NCI-H2029 (cell line): Measurements from ENCODE around the gene WDR37.
"Not testable (repeated sequence)": the region's sequence is repeated elsewhere in the genome, so short reads cannot be mapped to it uniquely, and the experiment has no call there.

Experiments used
- DNase-seq: peaks from one replicate; lab custom pipeline; 2025; lab: John Stamatoyannopoulos, UW

The WDR37 gene

DNA sequence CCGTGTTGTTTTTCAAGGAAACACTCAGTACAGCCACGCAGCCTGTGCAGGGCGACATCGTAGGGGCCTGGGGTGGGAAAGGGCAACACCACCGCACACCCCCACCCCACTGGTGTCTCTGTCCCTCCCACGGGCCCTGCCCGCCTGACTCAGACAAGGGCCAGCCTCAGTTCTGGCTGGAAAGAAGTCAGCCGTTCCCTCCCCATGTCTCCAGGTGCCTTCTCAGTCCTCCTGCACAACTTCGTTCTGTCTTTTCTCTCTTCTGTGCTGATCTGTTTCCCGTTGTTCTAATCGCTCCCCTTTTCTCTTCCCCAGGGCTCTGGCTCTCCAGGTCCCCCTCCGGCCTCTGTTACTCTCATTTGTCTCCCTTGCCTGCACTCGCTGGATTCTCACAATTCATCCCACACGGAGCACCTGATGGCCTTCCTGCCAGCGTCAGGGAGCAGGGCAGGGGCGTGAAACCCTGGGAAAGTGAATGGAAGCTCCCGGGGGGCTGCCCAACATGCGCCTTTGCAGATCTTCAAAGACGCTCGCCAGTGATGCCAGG is 97.7 kb downstream of the WDR37 start:
- no peak for DNase-seq

DNA sequence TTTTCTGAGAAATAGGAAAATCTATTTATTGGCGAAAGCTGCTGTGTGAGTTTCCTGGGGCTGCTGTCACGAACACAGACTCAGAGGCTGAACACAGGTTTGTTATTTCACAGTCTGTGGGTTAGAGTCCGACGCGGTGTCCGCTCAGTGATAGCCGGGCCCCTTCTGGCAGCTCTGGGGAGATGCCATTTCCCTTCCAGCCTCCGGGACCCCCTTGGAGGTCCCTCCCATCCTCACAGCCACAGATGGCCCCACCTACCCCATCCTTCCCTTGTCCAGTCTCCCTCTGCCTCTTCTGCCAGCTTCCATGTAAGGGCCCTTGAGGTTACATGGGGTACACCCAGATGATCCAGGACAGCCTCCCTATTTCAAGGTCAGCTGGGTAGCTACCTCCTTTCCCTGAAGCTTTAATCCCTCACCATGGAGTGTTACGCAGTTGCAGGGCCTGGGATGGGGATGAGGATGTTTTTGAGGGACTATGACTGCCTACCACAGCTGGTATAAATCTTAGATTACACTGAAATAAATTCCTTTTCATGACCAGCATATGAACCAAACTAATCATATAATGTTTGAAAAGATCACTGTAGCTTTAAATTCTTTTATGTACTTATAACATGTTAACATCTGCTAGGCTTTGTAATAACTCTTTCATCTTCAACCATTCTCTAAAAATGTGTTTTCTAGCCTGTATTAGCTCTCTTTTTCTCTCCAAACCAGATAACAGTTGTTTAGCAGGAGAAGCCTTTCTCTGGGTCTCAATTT is 98.5 kb downstream of the WDR37 start:
- DNase-seq: no peak

DNA sequence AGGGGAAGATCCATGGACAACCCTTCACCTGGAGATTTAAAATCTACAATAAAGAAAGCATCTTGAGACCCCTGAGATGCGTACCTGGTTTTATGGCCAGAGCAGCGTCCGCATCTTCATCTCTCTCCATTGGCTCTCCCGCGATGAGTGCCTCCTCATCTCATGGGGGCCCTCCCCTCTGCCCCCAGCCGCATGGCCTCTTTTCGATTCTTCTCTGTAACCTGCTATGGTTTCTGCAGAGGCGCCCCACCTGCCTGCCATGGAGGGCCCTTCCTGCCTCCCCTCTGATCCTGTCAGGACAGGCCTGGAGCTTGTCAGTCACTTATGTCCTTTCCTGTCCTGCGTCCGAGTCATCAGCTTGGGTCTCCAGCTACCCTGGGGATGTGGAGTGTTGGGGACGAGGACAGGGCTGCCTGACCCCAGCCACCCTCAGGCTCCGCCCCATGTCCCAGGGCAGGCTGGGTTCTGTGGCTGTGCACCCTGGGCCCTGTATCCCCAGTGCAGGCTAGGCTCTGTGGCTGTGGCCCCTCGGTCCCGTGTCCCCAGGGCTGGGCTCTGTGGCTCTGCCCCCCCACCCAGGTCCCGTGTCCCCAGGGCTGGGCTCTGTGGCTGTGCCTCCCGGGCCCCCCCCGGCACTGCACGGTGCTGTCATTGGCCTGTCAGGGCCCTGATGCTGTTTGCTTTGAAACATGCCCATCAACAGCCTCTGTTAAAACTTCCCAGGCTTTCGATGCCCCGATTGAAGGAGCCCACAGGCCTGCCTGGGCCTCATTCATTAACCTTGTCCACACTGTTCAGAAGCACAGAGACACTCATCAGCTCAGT is 99.8 kb downstream of the WDR37 start:
- DNase-seq: no peak

DNA sequence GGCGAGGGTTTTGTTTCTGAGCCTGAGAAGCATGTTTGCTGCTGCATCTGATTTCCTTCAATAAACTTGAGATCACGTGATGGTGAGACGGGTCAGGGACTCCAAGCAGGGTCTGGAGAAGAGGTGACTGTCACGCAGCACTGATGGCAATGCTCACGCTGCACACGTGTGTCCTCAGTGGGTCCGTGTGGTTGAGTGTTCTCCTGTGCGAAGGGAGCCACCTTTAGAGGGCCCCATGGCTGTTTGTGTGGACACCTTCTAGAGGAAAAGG is 100.4 kb downstream of the WDR37 start:
- DNase-seq: no peak

DNA sequence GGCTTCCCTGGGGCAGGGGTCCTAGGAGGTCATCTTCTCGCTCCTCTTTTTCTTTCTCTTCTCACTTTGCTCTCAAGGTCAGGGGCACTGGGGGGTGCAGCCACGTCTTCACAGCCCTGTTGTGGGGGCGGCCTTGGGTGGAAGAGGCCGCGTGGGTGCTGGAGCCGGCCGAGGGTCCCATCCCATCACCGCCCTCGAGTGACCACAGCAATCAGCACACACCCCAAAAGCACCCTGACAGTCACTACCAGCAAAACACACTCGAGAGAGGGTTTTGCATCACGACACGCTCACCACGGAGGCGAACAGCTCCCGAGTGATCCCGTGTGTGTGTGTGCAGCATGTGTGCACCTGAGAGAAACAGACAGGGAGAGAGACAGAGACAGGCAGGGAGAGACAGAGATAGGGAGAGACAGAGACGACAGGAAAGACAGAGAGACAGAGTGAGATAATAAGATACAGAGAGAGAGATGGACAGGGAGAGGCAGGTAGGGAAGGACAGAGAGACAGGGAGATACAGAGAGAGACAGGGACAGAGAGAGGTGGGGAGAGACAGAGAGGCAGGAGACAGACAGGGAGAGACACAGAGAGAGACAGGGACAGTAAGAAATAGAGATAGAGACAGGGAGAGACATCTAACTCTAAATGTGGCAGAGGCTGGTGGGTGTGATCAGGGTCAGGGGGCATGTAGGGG is 100.9 kb downstream of the WDR37 start:
- no peak for DNase-seq

DNA sequence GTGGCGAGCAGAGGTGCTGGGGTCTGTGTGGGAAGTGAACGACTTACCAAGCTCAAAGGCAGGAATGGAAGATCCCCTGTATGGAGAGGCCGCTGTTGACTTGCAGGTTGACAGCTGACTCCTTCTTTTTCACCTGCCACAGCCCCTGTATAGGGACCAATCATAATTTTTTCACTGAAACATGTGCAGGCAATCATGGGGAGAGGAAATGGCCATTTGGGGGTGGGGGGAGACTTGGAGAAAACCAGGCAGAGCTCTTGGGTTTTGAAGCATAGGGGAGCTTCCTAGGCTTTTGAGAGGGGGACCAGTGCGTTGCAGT is 101.4 kb downstream of the WDR37 start:
- no peak for DNase-seq

DNA sequence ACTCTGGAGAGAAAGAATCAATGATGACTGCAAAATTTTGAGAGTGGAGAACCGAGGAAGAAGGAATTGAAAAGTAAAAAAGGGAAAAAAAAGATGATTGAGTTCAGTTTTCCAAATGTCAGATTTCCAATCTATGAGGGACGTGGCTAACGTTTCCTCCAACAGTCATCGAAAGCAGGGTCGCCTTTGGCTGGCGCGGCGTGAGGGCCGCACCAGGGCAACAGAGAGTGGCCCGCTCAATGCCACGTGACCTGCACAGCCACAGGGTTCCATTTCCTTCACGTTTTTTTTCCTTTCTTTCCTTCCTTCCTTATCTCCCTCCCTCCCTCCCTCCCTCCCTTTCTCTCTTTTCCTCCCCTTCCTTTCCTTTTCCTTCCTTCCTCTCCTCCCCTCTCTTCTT is 101.9 kb downstream of the WDR37 start:
- no peak for DNase-seq

DNA sequence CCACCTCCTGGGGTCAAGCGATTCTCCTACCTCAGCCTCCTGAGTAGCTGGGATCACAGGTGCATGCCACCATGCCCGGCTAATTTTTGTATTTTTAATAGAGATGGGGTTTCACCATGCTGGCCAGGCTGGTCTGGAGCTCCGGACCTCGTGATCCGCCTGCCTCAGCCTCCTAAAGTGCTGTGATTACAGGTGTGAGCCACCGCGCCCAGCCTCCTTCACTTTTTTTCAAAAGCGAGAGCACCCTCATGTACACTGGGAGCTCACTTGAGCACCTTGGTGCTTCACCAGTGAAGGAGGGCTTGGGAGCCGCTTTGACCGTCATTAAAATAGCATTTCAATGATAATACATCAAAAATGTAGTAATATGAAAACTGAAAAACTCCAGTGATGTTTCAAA is 102.4 kb downstream of the WDR37 start:
- DNase-seq: not testable (repeated sequence)

DNA sequence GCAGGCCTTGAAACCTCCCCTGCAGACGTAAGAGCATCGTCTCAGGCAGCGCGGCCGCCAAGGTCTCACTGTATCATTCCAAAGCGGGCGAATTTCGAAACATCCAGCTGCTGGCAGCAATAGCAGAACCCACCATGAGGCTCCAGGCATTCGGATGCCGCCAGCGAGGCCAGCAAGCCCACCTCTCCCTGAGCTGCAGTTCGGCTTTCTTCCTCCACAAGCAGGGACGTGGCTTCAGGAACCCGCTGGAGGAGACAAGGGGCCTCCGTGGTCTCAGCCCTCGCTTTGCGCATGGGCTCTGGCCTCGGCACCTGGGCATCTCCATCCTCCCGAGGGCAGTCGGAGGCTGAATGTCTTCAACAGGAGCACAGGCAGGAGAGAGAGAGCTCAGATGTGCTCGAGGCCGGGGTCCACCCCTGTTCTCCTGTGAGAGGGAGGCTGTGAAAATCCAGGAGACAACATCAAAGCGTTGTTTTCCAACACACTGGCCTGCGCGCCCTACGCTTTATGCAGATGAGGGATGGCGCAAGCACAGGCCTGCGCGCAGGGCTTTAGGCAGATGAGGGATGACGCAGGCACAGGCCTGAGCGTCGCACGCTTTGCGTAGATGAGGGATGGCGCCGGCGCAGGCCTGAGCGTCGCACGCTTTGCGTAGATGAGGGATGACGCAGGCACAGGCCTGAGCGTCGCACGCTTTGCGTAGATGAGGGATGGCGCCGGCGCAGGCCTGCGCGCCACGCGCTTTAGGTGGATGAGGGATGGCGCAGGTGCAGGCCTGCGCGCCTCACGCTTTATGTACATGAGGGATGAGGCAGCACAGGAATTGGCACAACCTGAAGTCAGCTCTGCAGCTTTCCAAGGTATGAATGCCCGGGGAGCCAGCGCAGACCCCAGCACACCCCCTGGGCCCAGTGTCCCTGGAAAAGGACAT is 103.2 kb downstream of the WDR37 start:
- no peak for DNase-seq

DNA sequence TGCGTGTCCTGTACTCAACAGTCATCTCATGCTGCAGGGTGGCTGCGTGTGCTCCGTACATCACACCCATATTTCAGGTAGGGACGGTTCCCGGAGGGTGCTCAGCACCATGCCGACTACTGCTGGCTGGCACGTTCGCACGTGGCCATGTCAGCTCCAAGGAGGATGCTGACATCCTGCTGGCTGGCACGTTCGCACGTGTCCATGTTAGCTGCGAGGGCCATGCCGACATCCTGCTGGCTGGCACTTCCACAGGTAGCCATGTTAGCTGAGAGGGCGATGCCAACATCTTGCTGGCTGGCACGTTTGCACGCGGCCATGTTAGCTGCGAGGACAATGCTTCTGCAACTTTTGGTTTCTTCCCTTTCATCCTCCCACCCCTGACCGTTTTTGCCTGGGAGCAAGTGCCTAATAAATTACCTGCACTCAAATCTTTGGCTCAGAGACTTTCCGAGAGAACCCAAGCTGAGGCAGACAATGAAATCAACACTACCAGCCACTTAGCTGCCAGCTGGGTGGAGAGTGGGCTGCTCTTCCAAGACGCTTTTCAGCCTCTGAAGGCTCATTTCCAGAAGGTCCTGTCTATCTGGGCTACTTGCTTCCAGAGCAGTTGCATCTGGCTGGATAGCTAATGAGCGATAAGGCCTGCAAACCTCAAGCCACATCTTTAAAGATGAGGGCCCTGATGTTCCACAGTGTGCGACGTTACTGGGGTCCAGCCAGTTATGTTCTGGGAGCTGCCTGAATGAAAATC is 104.6 kb downstream of the WDR37 start:
- DNase-seq: no peak

DNA sequence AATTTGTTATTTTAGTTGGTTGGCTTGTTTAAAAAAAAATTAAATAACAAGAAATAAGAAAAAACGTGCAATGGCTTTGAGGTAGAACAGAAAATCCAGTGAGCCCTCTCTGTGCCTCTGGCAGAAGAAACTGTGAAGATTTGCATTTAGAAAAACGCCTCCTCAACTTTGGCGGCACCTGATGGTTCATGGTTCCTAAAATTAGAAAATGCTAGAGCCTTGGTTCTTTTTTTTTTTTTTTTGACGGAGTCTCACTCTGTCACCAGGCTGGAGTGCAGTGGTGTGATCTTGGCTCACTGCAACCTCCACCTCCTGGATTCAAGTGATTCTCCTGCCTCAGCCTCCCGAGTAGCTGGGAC is 105.1 kb downstream of the WDR37 start:
- DNase-seq: not testable (repeated sequence)

DNA sequence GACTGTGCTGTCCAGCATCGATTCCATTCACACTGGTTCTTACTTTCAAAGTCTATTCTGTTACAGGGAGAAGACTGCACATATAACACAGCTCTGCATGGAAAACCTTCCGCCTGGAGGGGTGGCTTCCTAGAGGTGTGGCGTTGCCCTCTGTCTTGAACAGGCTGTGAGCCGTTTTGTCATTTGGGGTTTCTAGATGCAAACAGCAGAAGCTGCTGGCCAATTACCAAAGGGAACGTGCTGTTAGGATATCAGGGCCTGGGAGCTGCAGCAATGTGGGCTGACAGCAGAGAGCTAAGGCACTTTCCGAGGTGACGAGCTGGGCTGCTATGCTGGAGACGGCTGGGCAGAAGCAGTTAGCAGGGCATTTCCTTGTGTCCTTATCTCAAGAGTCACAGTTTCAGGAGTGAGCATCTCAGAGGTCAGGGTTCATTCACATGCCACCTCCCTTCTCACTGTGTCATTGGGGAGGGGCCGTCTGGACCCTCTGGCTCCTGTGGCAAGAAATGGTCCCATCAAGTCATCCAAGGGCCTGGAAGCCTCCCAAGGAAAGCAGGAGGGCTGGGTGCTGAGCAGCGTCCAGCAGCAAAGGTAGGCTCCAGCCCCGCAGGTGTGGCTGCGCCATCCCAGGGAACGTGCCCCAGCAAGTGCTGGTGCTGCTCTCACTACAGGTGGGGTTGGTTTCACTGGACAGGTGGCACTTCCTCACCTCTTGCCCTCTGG is 106.5 kb downstream of the WDR37 start:
- no peak for DNase-seq

DNA sequence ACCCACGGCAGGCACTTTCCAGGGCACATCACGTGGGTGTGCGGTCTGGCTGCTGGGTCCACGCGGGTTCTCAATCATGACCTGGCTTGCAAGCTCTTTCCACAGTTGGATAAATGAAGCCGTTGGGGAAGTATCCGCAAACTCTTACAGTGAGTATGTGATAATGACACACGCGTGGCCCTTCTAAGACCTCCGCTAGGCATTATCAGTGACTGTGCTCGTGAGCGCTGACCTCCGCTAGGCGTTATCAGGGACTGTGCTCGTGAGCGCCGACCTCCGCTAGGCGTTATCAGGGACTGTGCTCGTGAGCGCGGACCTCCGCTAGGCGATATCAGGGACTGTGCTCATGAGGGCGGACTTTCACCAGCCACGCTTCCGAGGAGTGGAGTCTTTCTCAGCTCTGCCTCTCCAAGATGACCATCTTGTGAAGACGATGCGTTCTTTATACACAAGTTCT is 107.0 kb downstream of the WDR37 start:
- DNase-seq: no peak

DNA sequence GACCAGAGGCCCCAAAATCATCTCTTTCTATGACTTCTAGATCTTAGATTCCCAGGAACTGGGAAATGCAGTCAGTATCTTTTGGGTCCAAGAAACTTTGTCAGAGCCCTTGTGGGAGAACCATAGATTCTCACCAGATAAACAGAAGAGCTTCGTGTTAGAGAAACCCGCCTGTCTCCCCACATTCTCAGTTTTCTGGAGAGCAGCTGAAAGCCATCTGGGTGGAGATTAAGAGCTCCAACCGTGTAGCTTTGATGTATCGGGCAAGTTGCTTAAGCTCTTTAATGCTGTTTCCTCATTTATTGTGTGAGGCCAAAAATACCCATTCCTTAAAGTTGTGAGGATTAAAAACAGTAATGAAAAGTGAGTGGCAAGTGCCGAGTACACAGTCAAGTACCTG is 107.6 kb downstream of the WDR37 start:
- DNase-seq: no peak

DNA sequence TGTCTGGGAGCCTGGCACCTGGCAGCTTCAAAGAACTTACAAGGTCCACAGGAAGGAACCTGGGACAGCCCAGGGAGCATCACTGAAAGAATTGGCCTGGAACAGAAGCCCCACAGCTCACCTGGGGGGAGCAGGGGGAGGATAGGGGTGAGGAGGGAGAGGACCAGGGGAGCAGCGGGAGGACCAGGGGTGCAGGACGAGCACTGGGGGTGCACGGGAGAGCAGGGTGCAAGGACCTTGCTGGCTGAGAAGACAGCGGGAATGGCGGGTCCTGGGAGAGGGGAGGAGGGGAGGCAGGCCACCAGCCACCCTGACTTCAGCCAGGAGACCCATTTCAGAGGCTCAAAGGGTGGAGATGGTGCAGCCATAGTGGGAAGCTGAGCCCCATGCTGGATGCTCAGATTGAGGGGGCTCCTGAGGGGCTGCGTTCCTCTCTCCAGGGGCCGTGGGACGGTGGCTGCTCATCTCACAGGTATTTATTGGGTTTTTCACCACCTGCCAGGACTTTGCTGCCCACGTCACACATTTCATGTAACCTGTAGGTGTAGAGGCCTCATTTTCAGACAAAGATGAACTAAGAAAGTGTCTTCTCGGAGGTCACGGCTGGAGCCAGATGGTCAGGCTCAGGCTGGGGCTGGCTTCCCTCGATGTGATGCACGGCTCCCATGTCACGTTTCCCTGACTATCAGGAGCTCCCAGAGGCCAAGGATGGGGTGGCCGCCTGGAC is 110.1 kb downstream of the WDR37 start:
- no peak for DNase-seq

DNA sequence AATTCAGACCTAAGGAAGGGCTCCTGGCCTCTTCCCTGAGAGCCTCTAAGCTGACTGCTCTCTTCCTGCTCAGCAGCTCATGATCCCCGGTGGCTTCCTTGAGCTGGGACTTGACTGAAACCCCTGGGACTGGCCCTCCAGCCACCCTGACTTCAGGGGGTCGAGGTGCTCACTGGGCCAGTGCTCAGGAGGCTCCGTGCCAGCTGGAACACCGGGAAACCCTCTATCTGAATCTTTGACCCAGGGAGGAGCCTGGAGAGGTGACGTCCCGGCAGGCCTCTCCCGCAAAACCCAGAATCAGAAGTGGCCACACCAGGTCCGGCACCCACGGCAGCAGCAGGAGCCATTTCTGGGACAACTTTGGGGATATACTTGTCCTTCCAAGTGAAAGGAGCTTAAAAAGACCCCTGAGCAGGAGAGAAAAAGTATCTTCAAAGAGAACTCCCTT is 110.7 kb downstream of the WDR37 start:
- no peak for DNase-seq

DNA sequence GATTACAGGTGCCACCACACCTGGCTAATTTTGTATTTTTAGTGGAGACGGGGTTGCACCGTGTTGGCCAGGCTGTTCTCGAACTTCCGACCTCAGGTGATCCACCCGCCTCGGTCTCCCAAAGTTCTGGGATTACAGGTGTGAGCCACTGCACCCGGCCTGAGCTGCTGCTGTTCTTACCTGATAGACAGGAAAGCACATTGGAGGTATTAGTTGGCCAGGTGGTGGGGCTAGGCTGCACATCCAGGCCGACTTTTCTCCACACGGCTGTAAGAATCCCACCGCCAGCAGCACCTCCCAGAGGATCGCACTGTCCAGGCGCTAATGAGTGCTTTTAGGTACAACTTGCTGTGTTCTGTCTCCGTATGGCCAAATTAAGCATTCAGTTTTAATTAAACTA is 112.6 kb downstream of the WDR37 start:
- DNase-seq: no peak

DNA sequence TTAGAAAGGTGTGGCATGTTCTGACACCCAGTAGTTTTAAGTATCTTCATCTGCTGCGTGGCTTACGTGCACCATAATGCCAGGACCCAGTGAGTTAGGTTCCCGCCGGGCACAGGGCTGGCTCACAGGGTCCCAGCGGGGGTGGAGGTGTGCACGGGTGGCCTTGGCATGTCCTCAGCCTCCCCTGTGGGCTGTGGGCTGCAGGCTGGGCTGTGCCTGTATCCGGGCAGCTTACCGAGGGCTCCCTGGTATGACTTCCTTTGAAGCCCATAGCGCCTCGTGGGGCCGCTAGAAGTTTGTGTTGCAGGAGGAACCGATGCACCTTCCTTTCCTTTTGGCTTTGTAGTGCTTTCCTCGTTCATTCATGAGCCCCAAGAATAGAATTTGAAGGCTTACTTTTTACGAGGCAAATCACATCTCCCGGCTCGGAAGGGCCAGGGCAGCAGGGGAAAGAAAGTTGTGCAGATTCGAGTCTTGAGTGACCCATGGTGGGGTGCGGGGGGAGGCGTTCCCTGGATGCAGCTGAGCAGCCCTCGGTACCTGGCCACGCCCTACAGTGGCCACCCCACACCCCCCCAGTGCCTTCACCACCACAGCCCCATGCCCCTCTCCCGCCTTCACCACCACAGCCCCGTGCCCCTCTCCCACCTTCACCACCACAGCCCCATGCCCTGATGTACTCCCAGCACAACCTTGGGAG is 113.2 kb downstream of the WDR37 start:
- DNase-seq: no peak
